GM12872 (cell line): ENCODE results near the gene RPRD1B.

Source experiments
- TF ChIP-seq, protein P1 (sequence below): IDR thresholded peaks from 3 replicates; pipeline ENCODE4 v1.5.1; 2011; ENCODE audit warnings: low read depth, mild to moderate bottlenecking, low read length, moderate library complexity; ENCODE audit not compliant: insufficient read depth

RPRD1B gene

DNA sequence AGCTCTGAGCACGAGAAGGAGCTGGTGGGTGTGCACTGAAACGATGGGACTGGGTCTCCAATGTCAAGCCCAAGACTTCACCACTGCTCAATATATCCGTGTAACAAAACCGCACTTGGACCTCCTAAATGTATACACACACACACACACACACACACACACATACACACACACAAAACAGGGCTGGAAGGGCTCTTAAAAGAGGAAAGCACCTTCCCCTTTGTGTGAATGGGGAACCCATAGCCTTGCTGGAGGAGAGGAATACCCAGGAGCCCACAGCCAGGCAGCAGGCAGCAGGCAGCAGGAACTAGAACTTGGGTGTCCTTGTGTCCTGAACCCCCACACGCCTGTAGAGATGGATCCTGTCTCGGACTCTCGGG, 101.7 kb downstream of the RPRD1B start:
- TF ChIP-seq, protein P1, sequence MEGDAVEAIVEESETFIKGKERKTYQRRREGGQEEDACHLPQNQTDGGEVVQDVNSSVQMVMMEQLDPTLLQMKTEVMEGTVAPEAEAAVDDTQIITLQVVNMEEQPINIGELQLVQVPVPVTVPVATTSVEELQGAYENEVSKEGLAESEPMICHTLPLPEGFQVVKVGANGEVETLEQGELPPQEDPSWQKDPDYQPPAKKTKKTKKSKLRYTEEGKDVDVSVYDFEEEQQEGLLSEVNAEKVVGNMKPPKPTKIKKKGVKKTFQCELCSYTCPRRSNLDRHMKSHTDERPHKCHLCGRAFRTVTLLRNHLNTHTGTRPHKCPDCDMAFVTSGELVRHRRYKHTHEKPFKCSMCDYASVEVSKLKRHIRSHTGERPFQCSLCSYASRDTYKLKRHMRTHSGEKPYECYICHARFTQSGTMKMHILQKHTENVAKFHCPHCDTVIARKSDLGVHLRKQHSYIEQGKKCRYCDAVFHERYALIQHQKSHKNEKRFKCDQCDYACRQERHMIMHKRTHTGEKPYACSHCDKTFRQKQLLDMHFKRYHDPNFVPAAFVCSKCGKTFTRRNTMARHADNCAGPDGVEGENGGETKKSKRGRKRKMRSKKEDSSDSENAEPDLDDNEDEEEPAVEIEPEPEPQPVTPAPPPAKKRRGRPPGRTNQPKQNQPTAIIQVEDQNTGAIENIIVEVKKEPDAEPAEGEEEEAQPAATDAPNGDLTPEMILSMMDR = no peak

GRCh38 chr20:38135651-38136420, 102.3 kb downstream of the RPRD1B start:
- TF ChIP-seq, protein P1 = no peak

DNA sequence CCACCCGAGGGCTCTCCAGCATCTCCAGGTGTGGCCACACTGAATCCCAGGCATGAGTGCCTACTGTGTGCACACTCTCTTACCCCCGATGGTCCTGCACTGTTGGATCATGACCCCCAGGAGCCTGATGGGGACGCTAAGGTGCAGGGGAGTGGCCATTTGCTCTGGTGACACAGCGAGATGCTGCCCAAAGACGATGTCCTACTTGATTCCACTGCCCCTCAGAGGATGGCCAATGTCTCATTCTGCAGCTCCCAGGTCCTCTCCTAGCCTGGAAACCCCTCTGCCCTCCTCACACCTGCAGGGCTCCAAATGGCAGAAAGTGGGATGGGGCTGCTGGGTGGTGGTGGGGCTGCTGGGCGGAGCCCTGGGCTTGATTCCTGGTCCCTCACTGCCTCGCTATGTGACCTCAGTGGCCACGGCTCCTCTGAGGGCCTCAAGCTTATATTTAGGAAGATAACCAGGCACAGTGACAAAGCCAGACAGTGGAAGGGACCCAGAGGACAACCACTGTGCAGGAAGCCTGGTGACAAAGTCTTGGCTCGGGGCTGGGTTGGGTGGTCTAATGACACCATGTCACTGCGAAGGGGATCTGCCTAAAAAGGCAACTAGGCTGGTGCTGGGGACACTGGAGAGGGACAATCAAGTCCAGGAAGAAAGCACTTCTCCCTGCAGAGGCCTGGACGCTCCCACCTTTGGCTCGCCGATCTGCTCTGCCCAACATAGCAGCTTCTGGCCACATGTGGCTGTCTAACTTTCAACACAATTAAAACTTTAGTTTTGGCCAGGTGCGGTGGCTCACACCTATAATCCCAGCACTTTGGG, 103.1 kb downstream of the RPRD1B start:
- TF ChIP-seq, protein P1 = no peak

DNA sequence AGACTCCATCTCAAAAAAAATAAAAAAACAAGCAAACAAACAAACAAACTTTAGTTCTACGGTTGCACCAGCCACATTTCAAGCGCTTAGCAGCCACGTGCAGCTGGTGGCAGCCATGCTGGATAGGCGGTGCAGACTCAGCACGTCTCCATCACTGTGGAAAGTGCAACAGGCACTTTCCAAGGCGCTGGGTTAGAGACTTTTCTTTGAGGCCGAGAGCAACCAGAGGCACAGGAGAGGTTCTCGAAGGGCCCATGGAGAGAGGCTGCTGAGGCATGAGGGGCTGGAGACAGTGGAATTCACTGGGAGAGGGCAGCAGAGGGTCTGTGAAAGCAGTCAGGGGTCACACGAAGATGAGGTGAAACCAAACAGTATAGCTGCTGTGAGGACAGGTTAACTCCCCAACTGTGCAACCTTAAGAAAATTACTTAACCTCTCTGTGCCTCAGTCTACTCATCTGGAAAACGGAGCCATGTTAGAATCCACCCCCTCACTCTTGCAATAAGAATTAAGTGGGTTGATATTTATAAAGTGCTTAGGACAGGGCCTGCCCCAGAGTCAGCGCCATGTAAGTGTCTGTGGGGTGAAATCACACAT, 104.0 kb downstream of the RPRD1B start:
- TF ChIP-seq, protein P1 = no peak

GRCh38 chr20:38138086-38138778, 104.7 kb downstream of the RPRD1B start:
- TF ChIP-seq, protein P1 = no peak

DNA sequence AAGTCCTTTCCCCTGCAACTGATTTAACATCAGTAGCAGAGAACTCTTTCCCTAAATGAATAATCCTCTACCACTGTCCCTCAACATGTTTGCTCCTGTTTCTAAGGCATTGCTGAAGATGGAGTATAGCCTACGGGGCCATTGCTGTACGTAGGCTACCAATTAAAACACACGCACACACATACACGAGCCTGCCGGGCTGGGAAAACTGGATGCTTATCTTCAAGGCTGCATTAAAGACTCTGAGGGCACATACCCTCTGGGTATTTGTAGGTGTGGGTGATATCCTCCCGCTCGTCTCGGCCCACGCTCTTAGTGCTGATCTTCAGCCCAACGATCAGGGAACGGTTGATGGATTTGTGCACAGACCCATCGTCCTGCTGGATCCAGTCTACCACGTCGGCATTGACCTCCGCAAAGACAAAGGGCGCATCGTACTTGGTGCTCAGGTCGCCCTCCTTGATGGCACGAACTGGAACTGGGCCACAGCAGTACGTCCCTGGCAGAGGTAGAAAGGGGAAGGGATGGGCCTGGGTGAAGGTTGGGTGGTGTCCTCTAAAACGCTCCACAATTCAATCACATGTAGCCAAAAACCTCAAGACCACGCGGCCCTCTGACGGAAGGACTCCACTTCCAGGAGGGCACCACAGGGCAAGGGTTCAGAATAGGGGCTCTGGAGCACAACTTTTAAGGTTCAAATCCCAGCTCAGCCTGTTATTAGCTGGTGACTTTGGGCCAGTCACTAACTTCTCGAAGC, 105.8 kb downstream of the RPRD1B start:
- TF ChIP-seq, protein P1 = no peak
